Activated CD8-positive, alpha-beta memory T cell treated with anti-CD3 and anti-CD28 coated beads, Interleukin-2, amount 10 ng/mL, durations not matched to agents 7 days and 5 days (primary cell): ENCODE data around the gene PIGL. TPM values are rescaled to one million over a fixed set of nuclear protein-coding genes. Genes with fewer than 3 reads are reported as not detected.
"Not testable (repeated sequence)": the region's sequence is repeated elsewhere in the genome, so short reads cannot be mapped to it uniquely, and the experiment has no call there.

ENCODE experiments used
- ATAC-seq: fragments of 150-1000 bp; cut with Tn5 transposase; one replicate; pipeline ENCODE4 v1.10.0; 2021; ENCODE audit warnings: moderate library complexity
- CTCF ChIA-PET: fragments of 350-600 bp; sonication (Branson Sonifier 250); formaldehyde crosslinking; loops from one replicate; lab custom pipeline; 2021; ENCODE audit warnings: antibody characterized with exemption; lab: Charles Lee
- DNase-seq: peaks from one replicate; pipeline ENCODE4 v3.0.0-alpha.2; 2020
- H3K27ac Mint-ChIP-seq: one replicate; pipeline ENCODE4 v1.8.0; 2021; ENCODE audit warnings: mild to moderate bottlenecking, mixed read lengths
- H3K27me3 Mint-ChIP-seq: one replicate; pipeline ENCODE4 v1.8.0; 2021; ENCODE audit warnings: mixed read lengths
- H3K36me3 Mint-ChIP-seq: one replicate; pipeline ENCODE4 v1.8.0; 2021; ENCODE audit warnings: mild to moderate bottlenecking, mixed read lengths
- H3K4me1 Mint-ChIP-seq: one replicate; pipeline ENCODE4 v1.8.0; 2021; ENCODE audit warnings: mixed read lengths
- H3K4me3 Mint-ChIP-seq: one replicate; pipeline ENCODE4 v1.8.0; 2021; ENCODE audit warnings: mild to moderate bottlenecking, moderate library complexity, mixed read lengths
- H3K9me3 Mint-ChIP-seq: one replicate; pipeline ENCODE4 v1.8.0; 2022; ENCODE audit warnings: low read depth, mixed read lengths
- total RNA-seq, 2 experiments: library from RNA; stranded (reverse); gene quantifications; one replicate each; pipeline ENCODE4 v1.2.3, GENCODE V29; 2021

The PIGL gene
- total RNA-seq, 2 experiments from 2014 or later: 27.9 to 37.6 TPM

GRCh38 chr17:16286947-16287562 is 70.0 kb downstream of the PIGL start:
- CTCF ChIA-PET: interaction anchor here (0.7 to 2.0 kb wide), 10 partner anchors 8 to 77 kb away, joined by 3 to 8 read pairs (median 4); partner anchors contain the start of genes CENPV and PIGL
- H3K4me1 Mint-ChIP-seq: peaks cover 36% of the 10 kb centered on the region
- H3K27me3 Mint-ChIP-seq: no peaks in the 10 kb centered on the region
- H3K36me3 Mint-ChIP-seq: peaks cover 6% of the 10 kb centered on the region
- H3K4me3 Mint-ChIP-seq: peak overlapping the region; percentile 38
- H3K27ac Mint-ChIP-seq: peak overlapping the region; percentile 97
- no peak for ATAC-seq
- no peaks in the 10 kb centered on the region for H3K9me3 Mint-ChIP-seq
- no peak for DNase-seq

GRCh38 chr17:16287563-16288027 is 70.6 kb downstream of the PIGL start:
- H3K4me1 Mint-ChIP-seq: peaks cover 36% of the 10 kb centered on the region
- H3K27me3 Mint-ChIP-seq: no peaks in the 10 kb centered on the region
- peak overlapping the region; percentile 97 for H3K27ac Mint-ChIP-seq
- peaks cover 8% of the 10 kb centered on the region for H3K36me3 Mint-ChIP-seq
- peak; percentile 44 for DNase-seq
- H3K4me3 Mint-ChIP-seq: peak overlapping the region; percentile 38
- ATAC-seq: no peak
- no peaks in the 10 kb centered on the region for H3K9me3 Mint-ChIP-seq
- CTCF ChIA-PET: interaction anchor here (0.9 to 1.5 kb wide), 3 partner anchors 65 to 77 kb away, joined by 3 to 5 read pairs (median 4); partner anchors contain the start of gene CENPV

GRCh38 chr17:16288860-16289571 is 72.0 kb downstream of the PIGL start:
- H3K4me3 Mint-ChIP-seq: no peak overlapping the region
- DNase-seq: no peak
- H3K4me1 Mint-ChIP-seq: peaks cover 36% of the 10 kb centered on the region
- CTCF ChIA-PET: interaction anchor here (0.9 to 1.5 kb wide), 3 partner anchors 15 to 75 kb away, joined by 3 to 5 read pairs (median 3); no protein-coding TSS in a partner anchor
- H3K9me3 Mint-ChIP-seq: no peaks in the 10 kb centered on the region
- H3K27ac Mint-ChIP-seq: no peak overlapping the region
- peaks cover 8% of the 10 kb centered on the region for H3K36me3 Mint-ChIP-seq
- H3K27me3 Mint-ChIP-seq: no peaks in the 10 kb centered on the region
- ATAC-seq: no peak

- Mint-ChIP-seq H3K4me1 (peaks cover 12% of the 10 kb centered on the region), H3K9me3 (no peaks in the 10 kb centered on the region), H3K27me3 (no peaks in the 10 kb centered on the region), H3K4me3 (no peak overlapping the region), H3K27ac (no peak overlapping the region), H3K36me3 (peaks cover 4% of the 10 kb centered on the region)
- DNase-seq (no peak), ATAC-seq (no peak)
- CTCF ChIA-PET: interaction anchor here (0.9 kb wide), 1 partner anchor 70 kb away, joined by 4 read pairs; no protein-coding TSS in a partner anchor
Measured at GRCh38 chr17:16293931-16294330, 76.9 kb downstream of the PIGL start.

- Mint-ChIP-seq H3K27me3 (no peaks in the 10 kb centered on the region), H3K4me3 (no peak overlapping the region), H3K27ac (no peak overlapping the region), H3K4me1 (peaks cover 12% of the 10 kb centered on the region), H3K36me3 (peaks cover 4% of the 10 kb centered on the region), H3K9me3 (no peaks in the 10 kb centered on the region)
- CTCF ChIA-PET: interaction anchor here (2.0 to 2.1 kb wide), 2 partner anchors 8 to 10 kb away, joined by 7 to 8 read pairs; no protein-coding TSS in a partner anchor
- DNase-seq (no peak), ATAC-seq (no peak)
Measured at GRCh38 chr17:16294560-16294959, 77.5 kb downstream of the PIGL start.

- peaks cover 12% of the 10 kb centered on the region for H3K4me1 Mint-ChIP-seq
- CTCF ChIA-PET: interaction anchor here (0.6 to 2.1 kb wide), 6 partner anchors 9 to 120 kb away, joined by 3 to 8 read pairs (median 4); no protein-coding TSS in a partner anchor
- not testable (repeated sequence) for H3K27me3 Mint-ChIP-seq, H3K4me3 Mint-ChIP-seq, H3K36me3 Mint-ChIP-seq, H3K27ac Mint-ChIP-seq, H3K9me3 Mint-ChIP-seq
- ATAC-seq (peak; percentile 60), DNase-seq (peak; percentile 45)
Measured at GRCh38 chr17:16296072-16296471, 79.1 kb downstream of the PIGL start.

GRCh38 chr17:16297367-16298139 is 80.5 kb downstream of the PIGL start:
- no peaks in the 10 kb centered on the region for H3K9me3 Mint-ChIP-seq
- no peaks in the 10 kb centered on the region for H3K27me3 Mint-ChIP-seq
- no peak overlapping the region for H3K27ac Mint-ChIP-seq
- ATAC-seq (no peak), DNase-seq (no peak)
- no peak overlapping the region for H3K4me3 Mint-ChIP-seq
- peaks cover 3% of the 10 kb centered on the region for H3K36me3 Mint-ChIP-seq
- peaks cover 12% of the 10 kb centered on the region for H3K4me1 Mint-ChIP-seq
- CTCF ChIA-PET: interaction anchor here (1.1 kb wide), 2 partner anchors 11 to 56 kb away, joined by 3 read pairs; partner anchors contain the start of gene CENPV

- Mint-ChIP-seq H3K36me3 (peaks cover 3% of the 10 kb centered on the region), H3K27me3 (no peaks in the 10 kb centered on the region), H3K4me3 (no peak overlapping the region), H3K4me1 (peaks cover 12% of the 10 kb centered on the region), H3K9me3 (no peaks in the 10 kb centered on the region), H3K27ac (no peak overlapping the region)
- DNase-seq: no peak
- no peak for ATAC-seq
- CTCF ChIA-PET: interaction anchor here (1.1 kb wide), 2 partner anchors 10 to 55 kb away, joined by 3 read pairs; partner anchors contain the start of gene CENPV
Measured at GRCh38 chr17:16298140-16298662, 81.2 kb downstream of the PIGL start.

GRCh38 chr17:16300554-16300953 is 83.5 kb downstream of the PIGL start:
- H3K4me3 Mint-ChIP-seq: no peak overlapping the region
- CTCF ChIA-PET: interaction anchor here (1.6 kb wide), 2 partner anchors 15 to 63 kb away, joined by 4 read pairs; no protein-coding TSS in a partner anchor
- H3K9me3 Mint-ChIP-seq: no peaks in the 10 kb centered on the region

GRCh38 chr17:16301963-16302855 is 85.2 kb downstream of the PIGL start:
- DNase-seq (no peak), ATAC-seq (no peak)
- peaks cover 1% of the 10 kb centered on the region for H3K36me3 Mint-ChIP-seq
- CTCF ChIA-PET: interaction anchor here (1.1 to 1.6 kb wide), 3 partner anchors 17 to 113 kb away, joined by 4 read pairs; partner anchors contain the start of gene TRPV2
- peaks cover 3% of the 10 kb centered on the region for H3K4me1 Mint-ChIP-seq
- no peaks in the 10 kb centered on the region for H3K27me3 Mint-ChIP-seq
- H3K27ac Mint-ChIP-seq: no peak overlapping the region
- no peak overlapping the region for H3K4me3 Mint-ChIP-seq
- no peaks in the 10 kb centered on the region for H3K9me3 Mint-ChIP-seq

More at GRCh38 chr17:16300554-16300953, 83.5 kb downstream of the PIGL start:
- no peak overlapping the region for H3K27ac Mint-ChIP-seq
- no peak for DNase-seq
- peaks cover 12% of the 10 kb centered on the region for H3K4me1 Mint-ChIP-seq
- no peaks in the 10 kb centered on the region for H3K27me3 Mint-ChIP-seq
- H3K36me3 Mint-ChIP-seq: peaks cover 3% of the 10 kb centered on the region
- ATAC-seq: no peak

GRCh38 chr17:16302856-16303255 is 85.8 kb downstream of the PIGL start:
- no peak for DNase-seq
- peaks cover 1% of the 10 kb centered on the region for H3K36me3 Mint-ChIP-seq
- H3K4me3 Mint-ChIP-seq: no peak overlapping the region
- no peaks in the 10 kb centered on the region for H3K4me1 Mint-ChIP-seq
- H3K27ac Mint-ChIP-seq: no peak overlapping the region
- H3K9me3 Mint-ChIP-seq: no peaks in the 10 kb centered on the region
- no peak for ATAC-seq
- no peaks in the 10 kb centered on the region for H3K27me3 Mint-ChIP-seq
- CTCF ChIA-PET: interaction anchor here (0.7 to 1.1 kb wide), 3 partner anchors 25 to 112 kb away, joined by 3 to 4 read pairs (median 3); partner anchors contain the start of gene TRPV2
